NCI-H2107 (cell line): ENCODE results near the gene ILF2.
"Not testable (repeated sequence)": the region's sequence is repeated elsewhere in the genome, so short reads cannot be mapped to it uniquely, and the experiment has no call there.

Experiments used
- DNase-seq: peaks from one replicate; lab custom pipeline; 2025; lab: John Stamatoyannopoulos, UW

ILF2 gene

DNA sequence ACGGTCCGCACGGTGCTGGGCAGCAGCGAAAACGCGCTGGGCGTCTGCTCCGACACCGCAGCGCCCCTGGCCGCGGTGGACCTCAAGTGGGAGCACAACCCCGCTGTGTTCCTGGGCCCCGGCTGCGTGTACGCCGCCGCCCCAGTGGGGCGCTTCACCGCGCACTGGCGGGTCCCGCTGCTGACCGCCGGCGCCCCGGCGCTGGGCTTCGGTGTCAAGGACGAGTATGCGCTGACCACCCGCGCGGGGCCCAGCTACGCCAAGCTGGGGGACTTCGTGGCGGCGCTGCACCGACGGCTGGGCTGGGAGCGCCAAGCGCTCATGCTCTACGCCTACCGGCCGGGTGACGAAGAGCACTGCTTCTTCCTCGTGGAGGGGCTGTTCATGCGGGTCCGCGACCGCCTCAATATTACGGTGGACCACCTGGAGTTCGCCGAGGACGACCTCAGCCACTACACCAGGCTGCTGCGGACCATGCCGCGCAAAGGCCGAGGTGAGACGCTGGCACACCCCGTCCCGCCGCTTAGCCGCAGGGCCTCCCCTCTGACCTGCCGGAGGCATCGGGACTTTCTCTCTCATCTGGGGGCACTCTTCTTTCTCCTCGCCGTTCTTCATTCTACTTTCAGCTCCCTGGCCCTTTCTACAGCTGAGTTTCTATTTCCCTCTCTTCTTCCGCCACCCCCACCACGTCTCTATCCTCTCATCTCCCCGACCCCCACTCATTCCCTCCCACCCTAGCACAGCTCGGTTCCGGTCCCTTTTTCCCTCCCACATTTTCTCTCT, 8.7 kb upstream of the ILF2 start:
- DNase-seq: no peak

DNA sequence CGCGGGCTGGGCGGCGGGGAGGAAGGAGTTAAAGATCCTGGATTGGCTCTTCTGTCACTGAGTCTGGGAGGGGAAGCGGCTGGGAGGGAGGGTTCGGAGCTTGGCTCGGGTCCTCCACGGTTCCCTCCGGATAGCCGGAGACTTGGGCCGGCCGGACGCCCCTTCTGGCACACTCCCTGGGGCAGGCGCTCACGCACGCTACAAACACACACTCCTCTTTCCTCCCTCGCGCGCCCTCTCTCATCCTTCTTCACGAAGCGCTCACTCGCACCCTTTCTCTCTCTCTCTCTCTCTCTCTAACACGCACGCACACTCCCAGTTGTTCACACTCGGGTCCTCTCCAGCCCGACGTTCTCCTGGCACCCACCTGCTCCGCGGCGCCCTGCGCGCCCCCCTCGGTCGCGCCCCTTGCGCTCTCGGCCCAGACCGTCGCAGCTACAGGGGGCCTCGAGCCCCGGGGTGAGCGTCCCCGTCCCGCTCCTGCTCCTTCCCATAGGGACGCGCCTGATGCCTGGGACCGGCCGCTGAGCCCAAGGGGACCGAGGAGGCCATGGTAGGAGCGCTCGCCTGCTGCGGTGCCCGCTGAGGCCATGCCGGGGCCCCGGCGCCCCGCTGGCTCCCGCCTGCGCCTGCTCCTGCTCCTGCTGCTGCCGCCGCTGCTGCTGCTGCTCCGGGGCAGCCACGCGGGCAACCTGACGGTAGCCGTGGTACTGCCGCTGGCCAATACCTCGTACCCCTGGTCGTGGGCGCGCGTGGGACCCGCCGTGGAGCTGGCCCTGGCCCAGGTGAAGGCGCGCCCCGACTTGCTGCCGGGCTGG, 7.9 kb upstream of the ILF2 start, which contains the start of gene NPR1:
Gene NPR1, plus strand, starts transcription at position 170 of the 818 bp plus-strand sequence. Its CDS starts 421 bp downstream, at position 591.
- no peak for DNase-seq

DNA sequence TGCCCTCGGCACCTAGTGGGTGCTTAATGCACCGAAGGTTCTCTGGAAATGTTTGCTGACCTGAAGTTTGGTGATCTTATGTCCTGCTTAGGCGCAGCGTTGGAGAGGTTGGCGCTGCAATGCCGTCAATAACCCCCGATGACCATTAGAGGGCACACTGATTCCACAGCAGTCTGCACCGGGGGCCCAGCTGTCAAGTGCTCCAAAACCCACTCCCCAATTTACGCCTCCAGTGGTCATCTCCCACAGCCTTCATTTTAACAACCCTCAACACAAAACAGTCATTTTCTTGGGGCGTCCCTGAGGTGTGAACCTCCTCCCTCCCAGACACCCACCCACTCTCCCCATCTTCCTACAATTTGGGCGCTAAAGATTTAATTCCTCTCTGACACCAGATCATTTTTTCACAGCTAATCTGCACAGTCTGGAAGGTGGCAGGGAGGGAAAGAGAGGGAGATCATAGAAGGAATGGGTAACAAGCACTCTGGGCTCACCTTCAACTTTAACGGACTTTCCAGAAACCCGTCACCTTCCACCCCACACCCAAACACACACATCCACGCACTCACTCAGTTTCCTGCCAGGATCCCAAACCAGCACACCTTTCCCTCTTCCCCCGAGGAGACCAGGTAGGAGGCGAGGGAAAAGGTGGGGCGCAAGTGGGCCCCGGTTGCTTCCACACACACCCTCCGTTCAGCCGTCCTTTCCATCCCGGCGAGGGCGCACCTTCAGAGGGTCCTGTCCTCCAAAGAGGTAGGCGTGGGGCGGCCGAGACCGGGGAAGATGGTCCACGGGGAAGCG, 7.1 kb upstream of the ILF2 start:
- no peak for DNase-seq

DNA sequence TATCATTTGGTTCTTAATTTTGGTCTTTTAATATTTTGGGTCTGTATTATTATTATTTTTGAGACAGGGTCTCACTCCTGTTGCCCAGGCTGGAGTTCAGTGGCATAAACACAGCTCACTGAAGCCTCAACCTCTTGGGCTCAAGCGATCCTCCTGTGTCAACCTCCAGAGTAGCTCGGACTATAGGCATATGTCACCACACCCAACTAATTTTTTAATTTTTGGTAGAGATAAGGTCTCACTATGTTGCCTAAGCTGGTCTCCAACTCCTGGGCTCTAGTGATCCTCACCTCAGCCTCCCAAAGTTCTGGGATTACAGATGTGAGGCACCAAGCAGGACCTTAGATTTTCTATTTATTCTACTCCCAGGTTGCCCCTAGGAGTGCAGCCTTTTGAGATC, 2.7 kb upstream of the ILF2 start:
- no peak for DNase-seq

DNA sequence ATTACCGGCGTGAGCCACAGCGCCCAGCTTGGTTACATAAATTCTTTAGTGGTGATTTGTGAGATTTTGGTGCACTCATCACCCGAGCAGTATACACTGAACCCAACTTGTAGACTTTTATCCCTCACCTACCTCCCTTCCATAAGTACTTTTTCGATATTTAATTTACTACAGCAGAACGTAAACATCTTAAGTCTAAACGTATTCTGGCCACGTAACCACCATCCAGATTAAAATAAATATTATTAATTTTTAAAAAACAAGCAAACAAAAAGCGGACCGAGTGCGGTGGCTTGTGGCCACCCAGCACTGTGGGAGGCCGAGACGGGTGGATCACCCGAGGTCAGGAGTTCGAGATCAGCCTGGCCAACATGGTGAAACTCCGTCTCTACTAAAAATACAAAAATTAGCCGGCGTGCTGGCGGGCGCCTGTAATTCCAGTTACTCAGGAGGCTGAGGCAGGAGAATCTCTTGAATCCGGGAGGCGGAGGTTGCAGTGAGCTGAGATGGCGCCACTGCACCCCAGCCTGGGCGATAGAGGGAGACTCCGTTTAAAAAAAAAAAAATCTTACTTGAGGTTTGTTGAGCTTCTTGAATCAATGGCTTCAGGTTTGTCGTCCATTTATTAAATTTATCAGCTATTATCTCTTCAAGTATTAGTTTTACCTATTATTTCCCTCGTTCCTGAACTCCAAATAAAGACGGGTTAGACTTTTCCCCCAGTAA, 998 bp upstream of the ILF2 start:
- DNase-seq: not testable (repeated sequence)

DNA sequence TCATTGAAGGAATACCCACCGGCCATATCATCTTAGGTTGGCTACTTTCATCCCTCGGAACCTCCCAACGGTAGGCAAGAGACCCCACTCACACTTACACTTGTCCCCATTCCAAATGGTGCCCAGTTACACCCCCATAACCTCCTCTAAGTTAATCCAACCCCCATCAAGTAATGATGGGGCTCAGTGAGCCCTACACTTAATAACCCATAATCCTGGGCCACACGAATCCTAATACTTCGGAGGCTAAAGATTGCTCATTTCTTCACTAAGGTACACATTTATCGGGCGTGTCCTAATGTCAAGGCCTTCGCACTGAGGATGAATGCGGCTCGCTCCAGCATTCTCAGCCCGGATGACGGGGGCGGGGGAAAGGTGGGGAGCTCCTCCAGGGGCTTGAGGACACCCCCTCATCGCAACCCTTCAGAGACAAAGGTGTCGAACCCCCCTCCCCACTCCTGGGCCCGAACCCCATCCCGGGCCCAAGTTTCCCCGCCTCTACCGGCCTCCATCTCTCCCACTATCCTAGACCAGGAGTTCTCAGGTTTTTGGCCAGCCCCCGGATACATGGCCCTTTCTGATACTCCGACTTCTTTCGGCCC, 435 bp downstream of the ILF2 start:
- DNase-seq: no peak

DNA sequence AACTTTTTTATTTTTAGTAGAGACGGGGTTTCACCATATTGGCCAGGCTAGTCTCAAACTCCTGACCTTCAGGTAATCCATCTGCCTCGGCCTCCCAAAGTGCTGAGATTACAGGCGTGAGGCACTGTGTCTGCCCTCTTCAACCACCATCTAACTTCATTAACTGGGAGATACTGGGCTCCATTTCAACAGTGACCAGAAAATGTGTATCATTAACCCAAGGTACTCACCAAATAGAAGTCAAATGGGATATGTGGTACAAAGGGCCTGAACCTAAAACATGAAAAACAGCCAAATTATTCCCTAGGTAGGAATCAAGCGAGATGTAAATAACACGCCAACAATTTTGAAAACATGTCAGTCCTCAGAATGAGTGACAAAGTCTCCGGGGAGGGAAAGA, 1.2 kb downstream of the ILF2 start:
- no peak for DNase-seq

DNA sequence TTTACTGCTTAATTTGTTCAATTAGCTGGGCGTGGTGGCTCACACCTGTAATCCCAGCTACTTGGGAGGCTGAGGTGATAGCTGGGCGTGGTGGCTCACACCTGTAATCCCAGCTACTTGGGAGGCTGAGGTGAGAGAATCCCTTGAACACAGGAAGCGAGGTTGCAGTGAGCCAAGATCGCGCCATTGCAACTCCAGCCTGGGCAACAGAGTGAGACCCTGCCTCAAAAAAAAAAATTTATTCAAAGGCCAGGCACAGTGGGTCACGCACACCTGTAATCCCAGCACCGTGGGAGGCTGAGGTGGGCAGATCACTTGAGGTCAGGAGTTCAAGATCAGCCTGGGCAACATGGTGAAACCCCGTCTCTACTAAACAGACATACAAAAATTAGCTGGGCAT, 2.1 kb downstream of the ILF2 start:
- not testable (repeated sequence) for DNase-seq

DNA sequence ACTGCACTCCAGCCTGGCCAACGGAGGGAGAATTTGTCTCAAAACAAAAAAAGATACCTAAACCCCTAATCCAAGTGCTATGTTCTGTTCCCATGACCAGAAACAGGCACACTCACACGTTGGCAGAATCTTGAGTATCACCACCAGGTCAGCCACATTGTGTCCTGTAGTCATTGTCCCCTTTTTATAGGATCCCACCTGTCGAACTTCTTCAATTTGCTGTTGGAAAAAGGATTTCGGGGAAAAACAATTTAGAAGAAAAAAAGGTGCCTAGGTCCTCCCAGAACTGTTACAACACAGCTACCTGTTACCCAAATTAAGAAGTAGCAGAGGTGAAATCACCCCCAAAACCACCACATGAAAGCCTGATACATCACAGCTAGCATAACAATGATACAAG, 3.4 kb downstream of the ILF2 start:
- DNase-seq: no peak

DNA sequence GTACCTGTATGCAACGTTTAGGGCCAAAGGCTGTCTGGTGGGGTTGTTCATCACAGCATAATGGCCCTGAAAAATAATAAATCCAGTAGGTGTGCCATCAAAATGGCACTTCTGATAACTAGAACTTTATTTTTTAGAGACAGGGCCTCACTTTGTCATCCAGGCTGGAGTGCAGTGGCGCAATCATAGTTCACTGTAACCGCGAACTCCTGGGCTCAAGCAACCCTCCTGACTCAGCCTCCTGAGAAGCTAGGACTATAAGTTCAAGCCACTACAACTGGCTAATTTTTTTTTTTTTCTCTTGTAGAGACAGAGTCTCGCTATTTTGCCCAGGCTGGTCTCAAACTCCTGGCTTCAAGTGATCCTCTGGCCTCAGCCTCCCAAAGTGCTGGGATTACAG, 7.6 kb downstream of the ILF2 start:
- DNase-seq: no peak

DNA sequence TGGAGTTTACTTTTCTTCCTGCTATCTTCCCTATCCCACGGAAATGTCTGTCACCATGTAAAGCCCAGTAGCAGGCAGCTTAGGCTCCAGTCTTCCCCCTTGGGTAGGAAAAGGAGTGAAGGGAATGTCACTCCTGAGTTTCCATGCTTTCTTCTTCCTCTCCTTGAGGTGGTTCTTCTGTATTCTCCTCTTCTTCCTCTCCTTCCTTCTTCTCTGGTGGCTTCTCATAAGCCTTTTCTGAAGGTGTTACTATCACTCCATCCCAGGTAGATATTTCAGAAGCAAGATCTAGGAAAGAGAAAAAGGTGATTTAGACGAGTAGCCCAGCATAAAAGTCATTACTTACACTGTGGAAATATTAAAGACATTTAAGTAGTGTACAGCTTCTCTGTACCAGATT, 8.5 kb downstream of the ILF2 start:
- DNase-seq: no peak

DNA sequence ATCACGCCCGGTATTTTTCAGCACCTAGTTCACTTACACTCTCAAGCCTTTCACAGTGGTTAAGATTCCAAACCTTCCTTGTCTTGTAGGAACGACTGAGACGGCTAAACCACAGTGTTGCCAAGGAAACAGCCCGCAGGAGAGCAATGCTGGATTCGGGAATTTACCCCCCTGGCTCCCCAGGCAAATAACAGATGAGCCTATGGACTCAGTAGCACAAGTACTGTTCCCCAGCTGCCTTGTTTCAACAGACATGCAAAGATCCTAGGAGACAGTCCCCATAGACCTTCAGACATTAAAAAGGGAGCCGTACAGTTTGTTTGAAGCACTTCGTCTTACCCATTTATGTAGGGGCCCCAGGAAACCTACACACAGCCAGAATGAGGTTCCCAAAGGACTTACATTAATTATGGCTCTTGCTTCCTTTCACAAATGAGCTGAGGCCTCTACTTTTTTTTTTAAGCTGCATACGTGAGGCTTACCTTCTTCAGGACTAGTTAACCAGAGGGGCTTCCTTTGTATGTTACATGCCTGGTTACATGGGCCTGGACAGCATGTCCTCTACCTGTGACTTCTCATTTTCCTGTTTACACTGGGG, 9.6 kb downstream of the ILF2 start:
- DNase-seq: no peak

DNA sequence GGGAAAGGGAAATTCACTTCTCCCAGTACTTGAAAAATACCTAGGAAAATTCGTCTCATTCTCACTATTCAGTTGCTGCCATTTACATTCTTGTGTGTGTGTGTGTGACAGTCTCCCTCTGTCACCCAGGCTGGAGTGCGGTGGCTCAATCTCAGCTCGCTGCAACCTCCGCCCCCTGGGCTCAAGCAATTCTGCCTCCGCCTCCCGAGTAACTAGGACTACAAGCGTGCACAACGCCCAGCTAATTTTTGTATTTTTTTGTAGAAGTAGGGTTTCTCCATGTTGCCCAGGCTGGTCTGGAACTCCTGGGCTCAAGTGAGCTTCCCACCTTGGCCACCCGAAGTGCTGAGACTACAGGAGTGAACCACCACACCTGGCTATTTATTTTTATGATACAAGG, 11.1 kb downstream of the ILF2 start:
- DNase-seq: no peak

DNA sequence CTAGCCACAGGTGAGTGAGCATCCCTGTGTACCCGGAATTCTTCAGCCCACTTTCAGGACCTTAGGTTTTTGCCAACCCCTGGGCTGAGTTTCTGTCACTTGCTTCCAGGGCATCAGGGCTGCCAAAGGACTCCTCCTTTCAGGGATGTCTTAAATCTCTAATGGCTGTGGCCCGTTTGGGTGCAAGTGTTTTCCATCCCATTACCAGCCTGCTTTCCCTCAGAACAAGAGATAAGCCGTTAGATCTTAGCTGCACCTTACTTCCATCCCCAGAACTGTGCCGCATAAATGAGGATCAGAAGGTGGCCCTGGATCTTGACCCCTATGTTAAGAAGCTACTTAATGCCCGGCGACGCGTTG, 11.6 kb downstream of the ILF2 start:
- no peak for DNase-seq

DNA sequence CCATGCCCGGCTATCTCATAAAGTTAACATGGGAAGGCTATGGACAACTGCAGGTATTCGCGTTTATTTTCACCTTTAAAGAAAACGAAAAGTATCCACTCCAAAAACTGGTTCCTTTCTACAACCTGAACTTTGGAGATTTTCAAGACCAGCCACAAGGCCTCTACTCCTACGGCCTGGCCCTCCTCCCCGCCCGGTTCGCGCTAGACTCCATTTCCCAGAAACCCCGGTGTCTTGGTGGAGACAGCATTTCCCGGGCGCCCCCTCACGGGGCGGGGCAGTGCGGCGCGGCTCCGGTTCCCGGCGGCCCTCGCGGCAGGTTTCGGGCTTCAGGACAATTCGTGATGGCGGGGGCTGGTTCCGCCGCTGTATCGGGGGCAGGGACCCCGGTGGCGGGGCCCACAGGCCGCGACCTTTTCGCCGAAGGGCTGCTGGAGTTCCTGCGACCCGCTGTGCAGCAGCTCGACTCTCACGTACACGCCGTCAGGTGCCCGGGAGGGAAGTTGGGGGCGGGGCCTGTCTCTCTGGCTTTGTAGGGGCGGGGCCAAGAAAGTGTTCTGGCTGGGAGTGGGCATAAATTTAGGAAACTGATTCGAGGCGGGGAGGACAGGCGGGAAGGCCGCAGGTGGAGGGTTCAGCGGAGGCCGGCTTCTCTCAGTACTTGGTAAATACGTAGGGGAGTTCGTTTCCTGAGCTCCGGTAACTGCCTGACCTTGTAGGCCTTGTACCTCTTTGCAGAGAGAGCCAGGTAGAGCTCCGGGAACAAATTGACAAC, 12.2 kb downstream of the ILF2 start, which contains the start of gene SNAPIN:
Gene SNAPIN, plus strand, starts transcription at position 304 of the 775 bp plus-strand sequence. Its CDS starts 41 bp downstream, at position 345.
- DNase-seq: peak; percentile 89

DNA sequence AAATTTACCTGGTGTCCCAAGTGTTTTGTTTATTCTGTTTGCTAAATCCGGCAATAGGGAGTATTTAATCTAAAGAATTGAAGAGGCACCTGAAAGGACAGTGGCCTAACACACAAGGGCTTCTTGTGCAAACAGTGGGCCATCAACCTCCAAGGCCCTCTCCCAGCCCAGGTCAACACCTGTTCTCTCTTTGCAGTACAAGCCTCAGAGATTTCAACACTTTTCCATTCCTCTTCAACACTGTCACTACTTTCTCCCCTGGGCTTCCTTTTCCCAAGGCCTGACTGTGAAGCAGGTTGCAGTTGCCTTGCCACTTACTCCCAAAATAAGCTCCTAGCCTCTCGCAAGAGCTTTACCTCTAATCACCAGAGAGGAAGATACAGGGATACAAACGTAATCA, 15.5 kb downstream of the ILF2 start:
- DNase-seq: no peak

DNA sequence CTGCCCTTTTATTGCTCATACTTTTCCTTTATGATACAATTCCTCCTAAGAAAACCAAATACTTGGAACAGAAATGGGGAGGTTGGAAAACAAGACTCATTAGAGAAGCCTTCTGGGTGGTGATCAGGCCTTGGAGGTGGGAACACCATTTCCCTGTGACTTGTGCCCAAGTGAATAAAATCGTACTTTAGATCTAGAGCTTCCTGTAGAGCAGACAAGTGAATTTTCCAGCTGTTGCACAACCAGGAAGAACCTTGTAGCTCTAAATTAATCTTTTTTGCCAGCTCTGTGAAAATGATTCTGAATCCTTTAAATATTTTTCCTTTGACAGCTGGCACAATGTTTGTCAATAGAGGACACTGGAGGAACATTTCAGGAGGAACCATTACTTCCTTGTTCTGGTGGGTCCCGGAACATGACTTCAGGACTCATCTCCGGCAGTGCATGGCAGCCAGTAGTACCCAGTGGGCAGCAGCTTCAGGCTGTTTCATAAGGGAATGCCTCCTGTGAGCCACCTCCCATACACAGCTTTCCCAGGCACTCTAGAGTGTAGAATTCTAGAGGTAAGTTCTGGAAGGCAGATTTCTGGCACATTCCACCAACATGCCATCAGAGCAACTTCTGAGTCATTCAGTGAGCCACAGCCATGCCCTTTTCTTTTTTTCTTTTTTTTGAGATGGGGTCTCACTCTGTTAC, 17.8 kb downstream of the ILF2 start:
- DNase-seq: no peak

DNA sequence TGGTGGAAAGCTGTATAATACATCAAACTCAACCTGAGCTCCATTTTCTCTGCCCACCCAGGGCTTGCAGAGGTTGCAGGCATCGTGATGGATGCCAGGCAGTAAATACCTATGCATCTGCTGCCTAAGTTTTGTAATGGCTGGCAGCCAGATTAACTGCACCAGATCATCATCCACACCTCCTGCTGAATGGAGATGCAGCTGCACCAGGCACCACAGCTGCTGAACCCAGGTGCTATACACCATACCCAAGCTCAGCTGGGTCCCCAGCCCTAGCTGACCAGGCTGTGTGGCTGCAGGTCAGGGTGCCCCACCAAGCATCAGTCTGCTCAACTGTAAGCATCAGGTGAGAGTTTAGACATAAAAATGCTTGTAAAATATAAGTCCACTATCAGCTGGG, 19.0 kb downstream of the ILF2 start:
- DNase-seq: no peak

DNA sequence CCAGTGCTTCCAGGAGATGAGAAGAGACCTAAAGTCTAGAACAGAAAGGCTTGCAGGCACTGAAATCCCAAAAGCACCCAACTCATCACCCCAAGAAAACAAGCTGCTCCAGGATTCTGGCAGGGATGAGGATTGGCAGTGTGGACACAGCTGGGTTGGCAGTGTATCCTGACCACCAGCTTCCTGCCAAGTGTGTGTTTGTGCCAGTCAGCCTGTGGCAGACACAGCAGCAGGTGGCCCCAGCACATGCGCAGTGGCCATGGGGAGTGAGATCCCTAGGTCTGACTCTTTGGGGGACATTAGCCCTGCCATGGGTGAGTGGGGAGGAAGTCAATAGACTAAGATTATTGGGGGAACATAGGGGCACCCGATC, 20.9 kb downstream of the ILF2 start:
- DNase-seq: no peak
